Measurements from ENCODE around the gene MARCHF3.
"Not testable (repeated sequence)": the region's sequence is repeated elsewhere in the genome, so short reads cannot be mapped to it uniquely, and the experiment has no call there.

The MARCHF3 gene

GRCh38 chr5:126872561-126873354, 157.6 kb downstream of the MARCHF3 start:
- DNase-seq = no peak
- ATAC-seq = no peak

- DNase-seq = no peak
- ATAC-seq = no peak
Observed at GRCh38 chr5:126871441-126871840, 158.9 kb downstream of the MARCHF3 start.

GRCh38 chr5:126869005-126869451, 161.3 kb downstream of the MARCHF3 start:
- peak; percentile 51 for DNase-seq
- ATAC-seq = peak; percentile 52

GRCh38 chr5:126868338-126869004, 161.9 kb downstream of the MARCHF3 start:
- no peak for DNase-seq
- ATAC-seq = no peak

- ATAC-seq (no peak), DNase-seq (no peak)
Observed at GRCh38 chr5:126866851-126867636, 163.3 kb downstream of the MARCHF3 start.

- ATAC-seq (no peak), DNase-seq (no peak)
Observed at GRCh38 chr5:126865299-126865698, 165.1 kb downstream of the MARCHF3 start.

GRCh38 chr5:126864042-126864688, 166.2 kb downstream of the MARCHF3 start:
- DNase-seq (no peak), ATAC-seq (no peak)

- ATAC-seq = no peak
- DNase-seq = no peak
Observed at GRCh38 chr5:126863402-126863801, 167.0 kb downstream of the MARCHF3 start.

GRCh38 chr5:126858441-126858840, 171.9 kb downstream of the MARCHF3 start:
- ATAC-seq = no peak
- DNase-seq = no peak

GRCh38 chr5:126857472-126858410, 172.6 kb downstream of the MARCHF3 start:
- DNase-seq = no peak
- no peak for ATAC-seq

GRCh38 chr5:126855266-126855665, 175.1 kb downstream of the MARCHF3 start:
- no peak for DNase-seq
- ATAC-seq = no peak

GRCh38 chr5:126854526-126855110, 175.7 kb downstream of the MARCHF3 start:
- no peak for DNase-seq
- ATAC-seq = no peak

GRCh38 chr5:126853541-126854307, 176.6 kb downstream of the MARCHF3 start:
- ATAC-seq = peak; percentile 65

GRCh38 chr5:126852841-126853271, 177.5 kb downstream of the MARCHF3 start:
- no peak for DNase-seq

More at GRCh38 chr5:126853541-126854307, 176.6 kb downstream of the MARCHF3 start:
- not testable (repeated sequence) for DNase-seq

GRCh38 chr5:126852091-126852571, 178.2 kb downstream of the MARCHF3 start:
- ATAC-seq = no peak
- DNase-seq = no peak

More at GRCh38 chr5:126852841-126853271, 177.5 kb downstream of the MARCHF3 start:
- no peak for ATAC-seq

GRCh38 chr5:126851501-126852011, 178.8 kb downstream of the MARCHF3 start:
- DNase-seq (no peak), ATAC-seq (no peak)

- ATAC-seq (no peak), DNase-seq (no peak)
Observed at GRCh38 chr5:126849101-126849678, 181.2 kb downstream of the MARCHF3 start.

GRCh38 chr5:126848253-126848652, 182.1 kb downstream of the MARCHF3 start:
- DNase-seq (no peak), ATAC-seq (no peak)

- no peak for ATAC-seq
Observed at GRCh38 chr5:126847826-126848251, 182.5 kb downstream of the MARCHF3 start.

More at GRCh38 chr5:126847826-126848251, 182.5 kb downstream of the MARCHF3 start:
- no peak for DNase-seq

All from stimulated activated naive CD8-positive, alpha-beta T cell treated with anti-CD3 and anti-CD28 coated beads, Interleukin-15, Interleukin-2, amounts not matched to agents 100 U/mL and 50 U/mL, for 24 hours (primary cell).